Osteoblast (primary cell): Measurements from ENCODE around the gene SLC6A19. TPM values are rescaled to one million over a fixed set of nuclear protein-coding genes. Genes with fewer than 3 reads are reported as not detected.

Experiments used
- DNase-seq: peaks from one replicate; pipeline ENCODE4 v3.0.0; 2011; ENCODE audit warnings: low spot score, mixed read lengths; ENCODE audit not compliant: insufficient read length; ENCODE audit errors: missing footprints
- H2AFZ ChIP-seq: 2 replicates; pipeline ENCODE4 v1.6.0; 2011; ENCODE audit warnings: mild to moderate bottlenecking, low read length
- H3K27ac ChIP-seq: 2 replicates; pipeline ENCODE4 v1.5.1; 2011; ENCODE audit warnings: mild to moderate bottlenecking, low read depth, low read length, moderate library complexity
- H3K27me3 ChIP-seq: 2 replicates; pipeline ENCODE4 v1.6.0; 2012; ENCODE audit warnings: mild to moderate bottlenecking, control low read depth, inconsistent platforms, low read length, moderate library complexity; ENCODE audit not compliant: insufficient read depth
- H3K36me3 ChIP-seq: 2 replicates; pipeline ENCODE4 v1.5.1; 2011; ENCODE audit warnings: mild to moderate bottlenecking, low read length, control low read depth, moderate library complexity; ENCODE audit not compliant: insufficient read depth
- H3K4me1 ChIP-seq: 2 replicates; pipeline ENCODE4 v1.5.1; 2011; ENCODE audit warnings: mild to moderate bottlenecking, low read length, control low read depth, moderate library complexity; ENCODE audit not compliant: insufficient read depth
- H3K4me2 ChIP-seq: 2 replicates; pipeline ENCODE4 v1.6.0; 2011; ENCODE audit warnings: mild to moderate bottlenecking, low read length; ENCODE audit not compliant: insufficient read depth
- H3K4me3 ChIP-seq: fragments of 200-600 bp; sonication (generic); 3 replicates; pipeline ENCODE4 v1.5.1; 2012; ENCODE audit warnings: mild to moderate bottlenecking, low read length, inconsistent platforms; ENCODE audit not compliant: insufficient read depth
- H3K79me2 ChIP-seq: 2 replicates; pipeline ENCODE4 v1.6.0; 2012; ENCODE audit warnings: mild to moderate bottlenecking, low read length, control low read depth, inconsistent platforms; ENCODE audit not compliant: insufficient read depth
- H3K9me3 ChIP-seq: 2 replicates; pipeline ENCODE4 v1.5.1; 2011; ENCODE audit warnings: low read depth, low read length, control low read depth
- H4K20me1 ChIP-seq: 2 replicates; pipeline ENCODE4 v1.6.0; 2012; ENCODE audit warnings: mild to moderate bottlenecking, low read length, control low read depth; ENCODE audit not compliant: insufficient read depth
- CTCF ChIP-seq: IDR thresholded peaks from 2 replicates; pipeline ENCODE4 v1.5.1; 2011; ENCODE audit warnings: mild to moderate bottlenecking, low read depth, low read length, moderate library complexity; ENCODE audit errors: extremely low read depth
- total RNA-seq: library from RNA; depleted of rRNA; stranded (reverse); fragments of >200 nt; gene quantifications from 2 replicates; pipeline ENCODE4 v1.2.3, GENCODE V29; 2012

The SLC6A19 gene
- total RNA-seq, 1 donor: not detected

DNA sequence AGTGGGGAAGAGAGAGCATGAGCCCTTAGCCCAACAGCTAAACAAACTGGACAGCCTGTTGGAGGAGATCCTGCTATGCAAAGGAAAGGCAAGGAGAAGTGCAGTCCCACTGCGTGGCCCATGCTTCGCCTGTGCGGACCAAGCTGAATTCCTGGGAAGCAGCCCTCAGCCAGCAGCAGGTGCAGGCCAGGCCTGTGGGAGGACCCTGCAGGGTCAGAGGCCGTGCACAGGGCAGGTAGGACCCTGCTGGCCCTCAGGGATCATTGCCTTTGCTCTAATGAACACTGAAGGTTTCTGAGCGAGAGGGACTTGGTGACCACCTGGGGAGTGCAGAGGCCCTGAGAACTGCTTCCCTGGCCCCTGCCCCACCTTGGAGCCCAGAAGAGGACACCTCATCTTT lies 6.0 kb upstream of the SLC6A19 start:
- Histone ChIP-seq H2AFZ (no peak overlapping the region), H4K20me1 (no peaks in the 10 kb centered on the region), H3K4me1 (no peaks in the 10 kb centered on the region), H3K9me3 (no peaks in the 10 kb centered on the region), H3K4me3 (no peak overlapping the region), H3K27me3 (peaks cover 16% of the 10 kb centered on the region), H3K4me2 (no peak overlapping the region), H3K79me2 (no peaks in the 10 kb centered on the region), H3K36me3 (no peaks in the 10 kb centered on the region), H3K27ac (no peak overlapping the region)
- TF ChIP-seq CTCF: no peak
- no peak for DNase-seq

DNA sequence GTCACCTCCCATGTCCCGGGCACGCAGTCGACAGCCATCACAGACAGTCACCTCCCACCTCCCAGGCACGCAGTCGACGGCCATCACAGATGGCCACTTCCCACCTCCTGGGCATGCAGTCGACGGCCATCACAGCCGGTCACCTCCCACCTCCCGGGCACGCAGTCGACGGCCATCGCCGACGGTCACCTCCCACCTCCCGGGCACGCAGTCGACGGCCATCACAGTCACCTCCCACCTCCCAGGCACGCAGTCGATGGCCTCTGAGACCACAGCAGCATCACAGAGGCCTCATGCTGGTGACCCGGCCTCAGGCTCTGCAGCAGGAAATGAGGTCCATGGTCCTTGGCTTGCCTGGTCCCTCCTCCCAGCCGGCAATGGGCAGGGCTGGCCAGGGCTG lies 5.5 kb upstream of the SLC6A19 start:
- H4K20me1 ChIP-seq: no peaks in the 10 kb centered on the region
- no peak for DNase-seq
- H3K4me2 ChIP-seq: no peak overlapping the region
- TF ChIP-seq CTCF: no peak
- H2AFZ ChIP-seq: no peak overlapping the region
- H3K36me3 ChIP-seq: no peaks in the 10 kb centered on the region
- peaks cover 12% of the 10 kb centered on the region for H3K27me3 ChIP-seq
- no peaks in the 10 kb centered on the region for H3K4me1 ChIP-seq
- no peaks in the 10 kb centered on the region for H3K79me2 ChIP-seq
- H3K9me3 ChIP-seq: no peaks in the 10 kb centered on the region
- H3K4me3 ChIP-seq: no peak overlapping the region
- H3K27ac ChIP-seq: no peak overlapping the region

GRCh38 chr5:1196562-1196961 lies 4.8 kb upstream of the SLC6A19 start:
- Histone ChIP-seq H3K27me3 (peaks cover 10% of the 10 kb centered on the region), H3K4me3 (no peak overlapping the region), H3K4me1 (no peaks in the 10 kb centered on the region), H3K4me2 (no peak overlapping the region), H4K20me1 (no peaks in the 10 kb centered on the region), H3K9me3 (no peaks in the 10 kb centered on the region), H3K79me2 (no peaks in the 10 kb centered on the region), H3K36me3 (no peaks in the 10 kb centered on the region), H2AFZ (no peak overlapping the region), H3K27ac (no peak overlapping the region)
- no peak for TF ChIP-seq CTCF
- no peak for DNase-seq

- Histone ChIP-seq H3K27me3 (peaks cover 10% of the 10 kb centered on the region), H3K4me1 (no peaks in the 10 kb centered on the region), H3K9me3 (no peaks in the 10 kb centered on the region), H4K20me1 (no peaks in the 10 kb centered on the region), H3K4me2 (no peak overlapping the region), H3K36me3 (no peaks in the 10 kb centered on the region), H3K4me3 (no peak overlapping the region), H3K79me2 (no peaks in the 10 kb centered on the region), H2AFZ (no peak overlapping the region), H3K27ac (no peak overlapping the region)
- no peak for TF ChIP-seq CTCF
- no peak for DNase-seq
Observed at GRCh38 chr5:1197876-1198666, 3.3 kb upstream of the SLC6A19 start.
